Glutamatergic neuron (in vitro differentiated cells): ENCODE results near the gene FRAS1. TPM values are rescaled to one million over a fixed set of nuclear protein-coding genes. Genes with fewer than 3 reads are reported as not detected.

Source experiments
- DNase-seq: peaks from one replicate; pipeline ENCODE4 v3.0.0; 2022
- H3K27ac Mint-ChIP-seq: one replicate; pipeline ENCODE4 v1.8.0; 2020; ENCODE audit warnings: mild to moderate bottlenecking, mixed read lengths, inconsistent platforms; ENCODE audit not compliant: unreplicated experiment
- H3K27me3 Mint-ChIP-seq: one replicate; pipeline ENCODE4 v1.8.0; 2020; ENCODE audit warnings: mild to moderate bottlenecking, moderate library complexity, mixed read lengths, inconsistent platforms; ENCODE audit not compliant: unreplicated experiment
- H3K36me3 Mint-ChIP-seq: one replicate; pipeline ENCODE4 v1.8.0; 2020; ENCODE audit warnings: mild to moderate bottlenecking, mixed read lengths, inconsistent platforms; ENCODE audit not compliant: unreplicated experiment
- H3K4me1 Mint-ChIP-seq: one replicate; pipeline ENCODE4 v1.8.0; 2020; ENCODE audit warnings: mild to moderate bottlenecking, low read depth, mixed read lengths, inconsistent platforms; ENCODE audit not compliant: unreplicated experiment
- H3K4me3 Mint-ChIP-seq: one replicate; pipeline ENCODE4 v1.8.0; 2020; ENCODE audit warnings: mild to moderate bottlenecking, mixed read lengths, inconsistent platforms; ENCODE audit not compliant: unreplicated experiment
- H3K9me3 Mint-ChIP-seq: one replicate; pipeline ENCODE4 v1.8.0; 2020; ENCODE audit warnings: mild to moderate bottlenecking, moderate library complexity, mixed read lengths, inconsistent platforms; ENCODE audit not compliant: unreplicated experiment
- total RNA-seq: library from RNA; stranded (reverse); fragmentation: NEBNext Ultra II Directional; extraction: Animal tissue kit (Norgen Biotek cat#: 25700); gene quantifications from one replicate; pipeline ENCODE4 v1.2.1, GENCODE V29; 2021; ENCODE audit not compliant: unreplicated experiment
- TF ChIP-seq, protein P1 (sequence below): fragments of 200-600 bp; sonication (generic); IDR thresholded peaks from one replicate; pipeline ENCODE4 v1.5.0; 2021; ENCODE audit not compliant: partially characterized antibody, unreplicated experiment

Gene FRAS1
- total RNA-seq, 1 donor from 2014 or later = 18.7 TPM

DNA sequence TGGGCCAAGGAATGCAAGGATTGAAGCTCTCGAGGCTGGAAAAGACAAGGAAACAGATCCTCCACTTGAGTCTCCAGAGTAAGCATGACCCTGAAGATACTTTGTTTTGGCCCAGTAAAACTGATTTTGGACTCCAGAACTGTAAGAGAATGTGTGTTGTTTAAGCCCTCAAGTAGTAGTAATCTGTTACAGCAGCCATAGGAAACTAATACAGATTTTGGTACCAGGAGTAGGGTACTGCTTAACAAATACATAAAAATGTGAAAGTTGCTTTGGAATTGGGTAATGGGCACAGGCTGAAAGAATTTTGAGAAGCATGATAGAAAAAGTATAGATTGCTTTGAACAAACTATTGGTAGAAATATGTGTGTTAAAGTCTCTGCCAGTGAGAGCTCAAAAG lies 17.4 kb upstream of the FRAS1 start:
- TF ChIP-seq, protein P1, sequence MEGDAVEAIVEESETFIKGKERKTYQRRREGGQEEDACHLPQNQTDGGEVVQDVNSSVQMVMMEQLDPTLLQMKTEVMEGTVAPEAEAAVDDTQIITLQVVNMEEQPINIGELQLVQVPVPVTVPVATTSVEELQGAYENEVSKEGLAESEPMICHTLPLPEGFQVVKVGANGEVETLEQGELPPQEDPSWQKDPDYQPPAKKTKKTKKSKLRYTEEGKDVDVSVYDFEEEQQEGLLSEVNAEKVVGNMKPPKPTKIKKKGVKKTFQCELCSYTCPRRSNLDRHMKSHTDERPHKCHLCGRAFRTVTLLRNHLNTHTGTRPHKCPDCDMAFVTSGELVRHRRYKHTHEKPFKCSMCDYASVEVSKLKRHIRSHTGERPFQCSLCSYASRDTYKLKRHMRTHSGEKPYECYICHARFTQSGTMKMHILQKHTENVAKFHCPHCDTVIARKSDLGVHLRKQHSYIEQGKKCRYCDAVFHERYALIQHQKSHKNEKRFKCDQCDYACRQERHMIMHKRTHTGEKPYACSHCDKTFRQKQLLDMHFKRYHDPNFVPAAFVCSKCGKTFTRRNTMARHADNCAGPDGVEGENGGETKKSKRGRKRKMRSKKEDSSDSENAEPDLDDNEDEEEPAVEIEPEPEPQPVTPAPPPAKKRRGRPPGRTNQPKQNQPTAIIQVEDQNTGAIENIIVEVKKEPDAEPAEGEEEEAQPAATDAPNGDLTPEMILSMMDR = no peak
- no peak overlapping the region for H3K27ac Mint-ChIP-seq
- DNase-seq = no peak
- H3K4me1 Mint-ChIP-seq = no peaks in the 10 kb centered on the region
- H3K27me3 Mint-ChIP-seq = no peaks in the 10 kb centered on the region
- H3K9me3 Mint-ChIP-seq = no peaks in the 10 kb centered on the region
- H3K36me3 Mint-ChIP-seq = peaks cover 7% of the 10 kb centered on the region
- H3K4me3 Mint-ChIP-seq = no peak overlapping the region

- Mint-ChIP-seq H3K27me3 (no peaks in the 10 kb centered on the region), H3K9me3 (no peaks in the 10 kb centered on the region), H3K36me3 (peaks cover 7% of the 10 kb centered on the region), H3K4me1 (peaks cover 4% of the 10 kb centered on the region), H3K27ac (no peak overlapping the region), H3K4me3 (no peak overlapping the region)
- TF ChIP-seq, protein P1 = no peak
- DNase-seq = no peak
Measured at GRCh38 chr4:78040431-78040830, 16.7 kb upstream of the FRAS1 start.

DNA sequence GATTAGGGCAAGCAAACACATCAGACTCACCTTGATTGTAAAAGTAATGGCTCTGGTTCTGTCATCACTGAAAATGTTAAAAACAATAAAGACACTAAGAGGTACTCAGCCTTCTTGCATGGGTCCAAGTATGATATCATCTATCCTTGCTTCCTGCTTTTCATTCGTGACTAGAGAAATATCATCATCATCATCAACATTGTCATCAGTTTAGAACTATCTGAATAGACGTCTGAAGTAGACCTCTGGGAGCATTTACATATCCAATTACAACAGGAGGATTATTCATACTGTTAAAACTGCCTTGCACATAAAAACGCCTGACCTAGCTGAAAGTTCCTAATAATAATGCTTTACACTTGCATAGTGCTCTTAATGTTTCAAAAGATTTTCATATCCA lies 9.8 kb upstream of the FRAS1 start:
- TF ChIP-seq, protein P1 = no peak
- no peaks in the 10 kb centered on the region for H3K27me3 Mint-ChIP-seq
- H3K4me1 Mint-ChIP-seq = peaks cover 13% of the 10 kb centered on the region
- no peak for DNase-seq
- no peak overlapping the region for H3K27ac Mint-ChIP-seq
- no peaks in the 10 kb centered on the region for H3K9me3 Mint-ChIP-seq
- no peak overlapping the region for H3K4me3 Mint-ChIP-seq
- no peaks in the 10 kb centered on the region for H3K36me3 Mint-ChIP-seq

DNA sequence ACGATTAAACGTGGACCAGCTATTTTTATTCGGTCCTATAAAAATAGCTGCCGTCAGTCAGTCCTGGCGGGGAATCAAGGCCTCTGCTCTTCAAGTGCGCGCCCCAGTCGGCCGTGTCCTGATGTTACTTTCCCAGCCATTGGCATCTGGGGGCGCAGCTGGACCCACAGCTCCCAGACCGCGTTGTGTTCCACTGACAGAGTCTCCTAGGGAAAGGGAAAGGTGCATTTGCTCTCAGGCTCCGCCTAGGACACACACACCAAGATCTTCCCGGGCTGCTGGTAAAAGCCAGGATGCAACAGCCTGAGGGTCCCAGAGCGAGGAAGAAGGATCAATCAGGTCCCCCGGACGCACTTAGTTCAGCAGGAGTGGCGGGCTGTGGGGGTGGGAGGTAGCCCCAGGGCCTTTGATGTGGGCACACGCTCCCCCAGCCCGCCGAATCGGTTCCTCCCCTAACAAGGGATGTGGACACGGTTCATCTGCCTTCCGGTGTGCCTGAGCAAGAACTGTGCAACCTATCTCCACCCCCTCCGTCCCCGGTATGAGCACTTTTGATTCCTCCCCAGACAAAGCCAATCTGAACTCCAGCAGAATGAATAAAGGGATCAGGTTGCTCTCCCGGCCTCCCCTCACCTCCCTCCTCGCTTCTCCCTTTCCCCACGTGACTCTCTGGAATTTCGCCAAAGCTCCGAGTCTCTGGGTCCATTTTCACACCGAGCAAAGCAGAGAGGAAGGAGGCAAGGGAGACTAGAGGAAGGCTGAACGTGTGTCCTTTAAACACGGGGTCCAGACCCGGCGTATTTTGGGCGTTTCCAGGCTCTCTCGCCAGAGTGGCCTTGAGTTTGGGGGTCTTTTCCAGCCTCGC lies 626 bp upstream of the FRAS1 start:
- Mint-ChIP-seq H3K4me1 (peaks cover 9% of the 10 kb centered on the region), H3K36me3 (no peaks in the 10 kb centered on the region), H3K4me3 (peak overlapping the region; percentile 99), H3K27me3 (peaks cover 16% of the 10 kb centered on the region), H3K27ac (peak overlapping the region; percentile 89), H3K9me3 (peaks cover 13% of the 10 kb centered on the region)
- peak; percentile 58 for DNase-seq
- TF ChIP-seq, protein P1 = no peak
